IPS-20b (cell line): ENCODE results near the gene VAMP3.

Source experiments
- H3K27ac ChIP-seq: one replicate; pipeline ENCODE4 v1.5.1; 2013; ENCODE audit warnings: low read length
- H3K27me3 ChIP-seq: 2 replicates; pipeline ENCODE4 v1.6.1; 2013; ENCODE audit warnings: mild to moderate bottlenecking, low read length, inconsistent platforms; ENCODE audit not compliant: insufficient read depth
- H3K36me3 ChIP-seq: 2 replicates; pipeline ENCODE4 v1.6.1; 2013; ENCODE audit warnings: low read depth, mild to moderate bottlenecking, inconsistent platforms, low read length, moderate library complexity; ENCODE audit not compliant: insufficient read depth
- H3K4me1 ChIP-seq: 2 replicates; pipeline ENCODE4 v1.6.1; 2013; ENCODE audit warnings: mild to moderate bottlenecking, control low read depth, inconsistent platforms, low read length, moderate library complexity; ENCODE audit not compliant: insufficient read depth
- H3K4me3 ChIP-seq: 2 replicates; pipeline ENCODE4 v1.5.1; 2013; ENCODE audit warnings: mild to moderate bottlenecking, low read length, inconsistent platforms
- H3K9ac ChIP-seq: 2 replicates; pipeline ENCODE4 v1.6.1; 2013; ENCODE audit warnings: low read depth, mild to moderate bottlenecking, inconsistent platforms, low read length, moderate library complexity
- H3K9me3 ChIP-seq: 2 replicates; pipeline ENCODE4 v1.6.1; 2013; ENCODE audit warnings: mild to moderate bottlenecking, low read depth, low read length, inconsistent platforms; ENCODE audit not compliant: insufficient read depth

Gene VAMP3

GRCh38 chr1:7745783-7746182 is 25.3 kb upstream of the VAMP3 start:
- Histone ChIP-seq H3K9me3 (no peaks in the 10 kb centered on the region), H3K36me3 (peaks cover 10% of the 10 kb centered on the region; the same call in 1 of the 2 replicates), H3K4me3 (no peak overlapping the region), H3K27me3 (no peaks in the 10 kb centered on the region), H3K4me1 (no peaks in the 10 kb centered on the region), H3K9ac (no peak overlapping the region), H3K27ac (no peak overlapping the region)

GRCh38 chr1:7747605-7748004 is 23.5 kb upstream of the VAMP3 start:
- H3K27ac ChIP-seq, result no peak overlapping the region
- peaks cover 5% of the 10 kb centered on the region for H3K4me1 ChIP-seq
- peaks cover 10% of the 10 kb centered on the region; the same call in 1 of the 2 replicates for H3K36me3 ChIP-seq
- no peaks in the 10 kb centered on the region for H3K9me3 ChIP-seq
- H3K27me3 ChIP-seq, result no peaks in the 10 kb centered on the region
- no peak overlapping the region for H3K9ac ChIP-seq
- H3K4me3 ChIP-seq, result no peak overlapping the region

GRCh38 chr1:7749126-7749525 is 22.0 kb upstream of the VAMP3 start:
- Histone ChIP-seq H3K9ac (no peak overlapping the region), H3K27ac (no peak overlapping the region), H3K9me3 (no peaks in the 10 kb centered on the region), H3K4me1 (peaks cover 8% of the 10 kb centered on the region), H3K27me3 (no peaks in the 10 kb centered on the region), H3K4me3 (no peak overlapping the region), H3K36me3 (peaks cover 10% of the 10 kb centered on the region; the same call in 1 of the 2 replicates)

- Histone ChIP-seq H3K4me1 (peaks cover 12% of the 10 kb centered on the region), H3K27me3 (no peaks in the 10 kb centered on the region), H3K9ac (no peak overlapping the region), H3K36me3 (peaks cover 3% of the 10 kb centered on the region; the same call in 1 of the 2 replicates), H3K27ac (no peak overlapping the region), H3K4me3 (no peak overlapping the region), H3K9me3 (no peaks in the 10 kb centered on the region)
These were observed 19.9 kb upstream of the VAMP3 start for GRCh38 chr1:7751174-7751573.

- Histone ChIP-seq H3K27ac (no peak overlapping the region), H3K4me1 (peaks cover 12% of the 10 kb centered on the region), H3K27me3 (no peaks in the 10 kb centered on the region), H3K9me3 (no peaks in the 10 kb centered on the region), H3K9ac (peak overlapping the region; percentile 63; the same call in 1 of the 2 replicates), H3K4me3 (peak overlapping the region; percentile 70), H3K36me3 (no peaks in the 10 kb centered on the region; the same call in 1 of the 2 replicates)
These were observed 18.3 kb upstream of the VAMP3 start for GRCh38 chr1:7752512-7753417.

DNA sequence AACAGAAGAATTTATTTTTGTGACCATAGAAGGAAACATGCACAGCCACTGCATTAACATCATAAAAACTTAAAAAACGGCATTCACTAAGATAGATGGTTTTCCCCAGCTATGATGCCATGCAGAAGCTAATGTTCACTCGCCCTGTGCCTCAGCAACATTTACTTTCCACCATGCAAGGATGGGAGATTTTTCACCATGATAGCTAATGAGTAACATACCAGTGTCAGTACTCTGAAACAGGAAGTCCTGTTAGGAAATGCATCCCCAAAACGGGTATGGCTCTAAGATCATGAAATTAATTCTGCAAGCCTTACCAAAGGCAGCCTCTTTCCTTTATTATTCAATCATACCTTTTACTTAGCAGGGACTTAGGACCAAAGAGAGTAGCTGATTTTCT is 17.5 kb upstream of the VAMP3 start:
- Histone ChIP-seq H3K27me3 (no peaks in the 10 kb centered on the region), H3K9ac (no peak overlapping the region), H3K9me3 (no peaks in the 10 kb centered on the region), H3K4me1 (peaks cover 12% of the 10 kb centered on the region), H3K4me3 (no peak overlapping the region), H3K27ac (no peak overlapping the region), H3K36me3 (no peaks in the 10 kb centered on the region; the same call in 1 of the 2 replicates)

DNA sequence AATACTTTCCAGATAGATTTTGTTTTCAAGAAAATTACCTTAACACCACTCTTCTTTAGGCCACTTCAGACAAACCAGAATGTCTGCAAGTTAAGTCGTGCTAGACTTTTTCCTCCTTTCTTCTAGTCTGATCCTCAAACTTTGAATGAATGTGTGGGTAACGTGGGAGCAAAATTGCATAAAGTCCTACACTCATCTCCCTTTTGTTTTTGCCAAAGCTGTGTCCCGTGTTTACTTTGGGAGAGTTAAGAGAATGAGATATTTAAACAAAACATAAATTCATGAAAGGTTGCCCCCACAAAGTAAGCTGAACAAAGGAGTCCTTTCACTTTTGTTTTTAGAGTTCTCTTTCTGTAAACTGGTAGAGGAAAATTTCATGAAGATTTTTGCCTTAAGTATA is 16.9 kb upstream of the VAMP3 start:
- no peaks in the 10 kb centered on the region for H3K36me3 ChIP-seq
- H3K4me3 ChIP-seq, result no peak overlapping the region
- no peaks in the 10 kb centered on the region for H3K27me3 ChIP-seq

GRCh38 chr1:7755448-7755847 is 15.6 kb upstream of the VAMP3 start:
- Histone ChIP-seq H3K4me3 (no peak overlapping the region), H3K4me1 (peaks cover 12% of the 10 kb centered on the region), H3K9me3 (no peaks in the 10 kb centered on the region), H3K36me3 (no peaks in the 10 kb centered on the region), H3K27me3 (no peaks in the 10 kb centered on the region), H3K27ac (no peak overlapping the region), H3K9ac (peak overlapping the region; percentile 35; the same call in 1 of the 2 replicates)

More for the DNA sequence above, 16.9 kb upstream of the VAMP3 start:
- Histone ChIP-seq H3K4me1 (peaks cover 12% of the 10 kb centered on the region), H3K27ac (no peak overlapping the region), H3K9me3 (no peaks in the 10 kb centered on the region), H3K9ac (no peak overlapping the region)

DNA sequence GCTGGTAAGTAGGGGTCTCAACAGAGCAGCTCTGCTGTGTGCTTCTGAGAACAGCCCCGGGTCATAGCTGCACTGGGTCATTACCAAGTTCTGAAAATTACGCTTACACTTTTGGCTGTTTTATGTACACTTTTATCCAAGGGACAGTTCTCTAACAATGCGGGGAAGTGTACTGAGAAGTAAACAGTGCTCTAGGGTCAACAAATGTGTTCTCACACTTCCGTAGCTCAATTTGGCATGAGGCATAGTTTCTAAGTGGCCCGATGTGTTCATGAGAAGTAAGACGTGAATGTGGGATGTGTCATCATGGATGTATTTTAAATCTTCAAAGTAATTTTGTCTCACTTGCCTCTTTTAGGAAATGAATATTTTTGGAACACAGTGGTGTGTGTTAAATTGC is 10.9 kb upstream of the VAMP3 start:
- Histone ChIP-seq H3K4me3 (no peak overlapping the region), H3K9me3 (no peaks in the 10 kb centered on the region), H3K4me1 (peaks cover 3% of the 10 kb centered on the region; the same call in 1 of the 2 replicates), H3K9ac (no peak overlapping the region), H3K27ac (no peak overlapping the region), H3K27me3 (no peaks in the 10 kb centered on the region), H3K36me3 (no peaks in the 10 kb centered on the region)

- no peaks in the 10 kb centered on the region for H3K4me1 ChIP-seq
- H3K4me3 ChIP-seq, result no peak overlapping the region
- H3K27me3 ChIP-seq, result no peaks in the 10 kb centered on the region
- H3K9ac ChIP-seq, result no peak overlapping the region
- no peak overlapping the region for H3K27ac ChIP-seq
- no peaks in the 10 kb centered on the region for H3K36me3 ChIP-seq
- no peaks in the 10 kb centered on the region for H3K9me3 ChIP-seq
These were observed 10.0 kb upstream of the VAMP3 start for GRCh38 chr1:7761103-7761502.

DNA sequence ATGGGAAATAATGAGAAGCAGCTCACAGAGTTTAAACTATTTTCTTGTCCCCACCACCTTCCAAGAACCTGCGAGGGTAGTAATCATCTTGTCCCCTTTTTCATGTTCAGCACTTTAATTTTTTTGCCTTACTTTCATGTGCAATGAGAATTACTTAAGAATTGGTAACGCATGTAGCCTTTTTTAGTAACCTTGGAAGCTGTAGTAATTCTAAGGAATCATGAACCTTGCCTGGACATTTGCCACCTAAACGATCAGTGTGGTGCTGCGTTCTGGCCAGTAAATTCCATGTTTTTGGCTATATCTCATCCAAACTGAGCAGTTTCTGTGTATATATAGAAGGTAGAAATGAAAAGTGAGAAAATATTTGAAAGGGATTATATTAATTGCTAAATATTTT is 3.9 kb upstream of the VAMP3 start:
- H3K9ac ChIP-seq, result no peak overlapping the region
- H3K27me3 ChIP-seq, result no peaks in the 10 kb centered on the region
- H3K4me1 ChIP-seq, result peaks cover 3% of the 10 kb centered on the region; the same call in 1 of the 2 replicates
- no peaks in the 10 kb centered on the region for H3K9me3 ChIP-seq
- no peak overlapping the region for H3K27ac ChIP-seq
- H3K4me3 ChIP-seq, result no peak overlapping the region
- H3K36me3 ChIP-seq, result no peaks in the 10 kb centered on the region

DNA sequence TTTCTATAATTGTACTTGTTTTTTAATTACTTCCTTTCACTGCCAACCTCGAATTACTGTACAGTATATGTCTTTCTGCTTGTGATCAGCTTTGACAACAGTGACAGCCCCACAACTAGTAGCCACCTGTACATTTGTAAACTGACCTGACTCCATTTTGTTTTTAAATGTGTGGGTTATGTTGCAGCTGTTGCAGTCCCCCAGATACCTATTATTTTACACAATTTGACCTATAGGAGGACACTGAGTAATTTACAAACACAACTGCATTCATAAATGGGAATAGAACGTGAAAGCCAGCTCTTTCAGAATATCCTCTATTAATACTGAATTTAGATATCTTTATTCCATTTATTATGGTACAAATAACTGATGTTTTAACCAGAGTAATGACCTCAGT is 2.5 kb upstream of the VAMP3 start:
- Histone ChIP-seq H3K4me1 (peaks cover 4% of the 10 kb centered on the region; the same call in 1 of the 2 replicates), H3K9me3 (no peaks in the 10 kb centered on the region), H3K27ac (no peak overlapping the region), H3K27me3 (no peaks in the 10 kb centered on the region), H3K4me3 (no peak overlapping the region), H3K36me3 (peaks cover 9% of the 10 kb centered on the region), H3K9ac (no peak overlapping the region)
